Neuronal stem cell (in vitro differentiated cells): ENCODE measurements around the gene MEGF10.

ENCODE experiments used
- DNase-seq: peaks from one replicate; pipeline ENCODE4 v3.0.0-alpha.2; 2013; ENCODE audit warnings: low spot score
- H2AFZ ChIP-seq: one replicate; pipeline ENCODE4 v1.6.1; 2013; ENCODE audit warnings: mild to moderate bottlenecking, low read length, inconsistent platforms
- H2AK5ac ChIP-seq: 2 replicates; pipeline ENCODE4 v1.6.1; 2013; ENCODE audit warnings: low read depth, mild to moderate bottlenecking, inconsistent platforms, low read length, moderate library complexity, mixed read lengths
- H2BK120ac ChIP-seq: 2 replicates; pipeline ENCODE4 v1.6.1; 2013; ENCODE audit warnings: low read depth, mild to moderate bottlenecking, inconsistent platforms, low read length, moderate library complexity, mixed read lengths
- H2BK12ac ChIP-seq: one replicate; pipeline ENCODE4 v1.6.1; 2013; ENCODE audit warnings: low read length, inconsistent platforms
- H2BK15ac ChIP-seq: 2 replicates; pipeline ENCODE4 v1.6.1; 2013; ENCODE audit warnings: mild to moderate bottlenecking, low read length, inconsistent platforms, mixed read lengths
- H2BK5ac ChIP-seq: one replicate; pipeline ENCODE4 v1.6.1; 2013; ENCODE audit warnings: inconsistent platforms, mild to moderate bottlenecking, low read length, moderate library complexity
- H3K14ac ChIP-seq: one replicate; pipeline ENCODE4 v1.6.1; 2013; ENCODE audit warnings: low read length, inconsistent platforms
- H3K18ac ChIP-seq: 2 replicates; pipeline ENCODE4 v1.6.1; 2013; ENCODE audit warnings: low read length, inconsistent platforms
- H3K23ac ChIP-seq: 2 replicates; pipeline ENCODE4 v1.6.1; 2013; ENCODE audit warnings: low read depth, mild to moderate bottlenecking, mixed read lengths, low read length, inconsistent platforms; ENCODE audit not compliant: poor library complexity
- H3K27ac ChIP-seq: replicated peaks from 3 replicates; pipeline ENCODE4 v1.5.1; 2013; ENCODE audit warnings: low read length, inconsistent platforms
- H3K27me3 ChIP-seq, 3 experiments: 2 replicates each; pipeline ENCODE4 v1.6.1; 2013; ENCODE audit warnings: low read length in 3 of 3, mild to moderate bottlenecking in 2 of 3, inconsistent platforms in 1 of 3, low read depth in 1 of 3, mixed read lengths in 1 of 3, moderate library complexity in 1 of 3; ENCODE audit not compliant: control insufficient read depth in 3 of 3, insufficient read depth in 3 of 3
- H3K36me3 ChIP-seq, 2 donors: replicated peaks in 1 of 2; 2 replicates each; pipeline ENCODE4 v1.6.1; 2013; ENCODE audit warnings: low read length in 2 of 2; ENCODE audit not compliant: control insufficient read depth in 2 of 2, insufficient read depth in 2 of 2
- H3K4ac ChIP-seq: 2 replicates; pipeline ENCODE4 v1.6.1; 2013; ENCODE audit warnings: inconsistent platforms, mild to moderate bottlenecking, low read length, moderate library complexity
- H3K4me1 ChIP-seq, 2 donors: 1 replicate in 1 of 2; 2 replicates in 1 of 2; pipeline ENCODE4 v1.6.1; 2013; ENCODE audit warnings: low read length in 2 of 2, low read depth in 1 of 2; ENCODE audit not compliant: control insufficient read depth in 2 of 2, insufficient read depth in 1 of 2
- H3K4me2 ChIP-seq: one replicate; pipeline ENCODE4 v1.6.1; 2013; ENCODE audit warnings: mild to moderate bottlenecking, low read length, inconsistent platforms; ENCODE audit not compliant: insufficient read depth, poor library complexity, severe bottlenecking
- H3K4me3 ChIP-seq, 2 donors: 2 replicates each; pipeline ENCODE4 v1.5.1; 2013; ENCODE audit warnings: low read length in 2 of 2, mild to moderate bottlenecking in 2 of 2, inconsistent platforms in 1 of 2, moderate library complexity in 1 of 2
- H3K79me1 ChIP-seq: one replicate; pipeline ENCODE4 v1.6.1; 2013; ENCODE audit warnings: low read depth, mild to moderate bottlenecking, inconsistent platforms, low read length, moderate library complexity
- H3K9ac ChIP-seq: one replicate; pipeline ENCODE4 v1.6.1; 2013; ENCODE audit warnings: mild to moderate bottlenecking, low read depth, low read length, inconsistent platforms; ENCODE audit not compliant: poor library complexity
- H3K9me3 ChIP-seq, 2 donors: replicated peaks in 1 of 2; 2 replicates each; pipeline versions ENCODE3 to v1.6.1; 2013; ENCODE audit warnings: low read length in 2 of 2, mild to moderate bottlenecking in 2 of 2, inconsistent platforms in 1 of 2, low read depth in 1 of 2, mixed read lengths in 1 of 2, moderate library complexity in 1 of 2; ENCODE audit not compliant: control insufficient read depth in 2 of 2, insufficient read depth in 1 of 2
- H4K8ac ChIP-seq: one replicate; pipeline ENCODE4 v1.6.1; 2013; ENCODE audit warnings: low read depth, mild to moderate bottlenecking, inconsistent platforms, low read length, moderate library complexity
- H4K91ac ChIP-seq: one replicate; pipeline ENCODE4 v1.6.1; 2013; ENCODE audit warnings: low read length, low read depth, mild to moderate bottlenecking, inconsistent platforms; ENCODE audit not compliant: poor library complexity
- WGBS, 2 donors: extraction: QIAGEN DNeasy Blood & Tissue Kit; methylation state at CpG; one replicate each; pipeline ENCODE4 v1.1.7; 2013; ENCODE audit warnings: missing lambda C conversion rate in 2 of 2, mixed read lengths in 1 of 2; ENCODE audit not compliant: insufficient read length in 2 of 2, insufficient replicate concordance in 1 of 2; ENCODE audit errors: extremely low coverage in 2 of 2; 5-methylcytosine and 5-hydroxymethylcytosine counted together

MEGF10 gene

GRCh38 chr5:127352068-127352467 is 61.5 kb downstream of the MEGF10 start:
- no peak overlapping the region for H3K4me3 ChIP-seq
- H3K9me3 ChIP-seq: no peaks in the 10 kb centered on the region
- H3K27me3 ChIP-seq: no peaks in the 10 kb centered on the region
- no peak overlapping the region for H2BK15ac ChIP-seq
- H3K4me1 ChIP-seq: peaks cover 0 to 17% of the 10 kb centered on the region in 2 donors
- no peak overlapping the region for H3K14ac ChIP-seq
- no peak overlapping the region for H4K91ac ChIP-seq
- H3K79me1 ChIP-seq: no peaks in the 10 kb centered on the region
- H3K18ac ChIP-seq: no peak overlapping the region
- H3K23ac ChIP-seq: no peak overlapping the region
- H3K36me3 ChIP-seq: no peaks in the 10 kb centered on the region
- H2AFZ ChIP-seq: no peak overlapping the region
- H4K8ac ChIP-seq: no peak overlapping the region
- no peak for DNase-seq
- no peak overlapping the region for H2BK12ac ChIP-seq
- no peak overlapping the region for H3K4ac ChIP-seq
- H3K4me2 ChIP-seq: no peak overlapping the region
- WGBS, 2 donors: no CpG with 5 or more reads among the region's 2 CpGs
- H2BK5ac ChIP-seq: no peak overlapping the region
- no peak overlapping the region for H3K9ac ChIP-seq
- H3K27ac ChIP-seq: no peak overlapping the region
- H2AK5ac ChIP-seq: no peak overlapping the region
- no peak overlapping the region for H2BK120ac ChIP-seq

DNA sequence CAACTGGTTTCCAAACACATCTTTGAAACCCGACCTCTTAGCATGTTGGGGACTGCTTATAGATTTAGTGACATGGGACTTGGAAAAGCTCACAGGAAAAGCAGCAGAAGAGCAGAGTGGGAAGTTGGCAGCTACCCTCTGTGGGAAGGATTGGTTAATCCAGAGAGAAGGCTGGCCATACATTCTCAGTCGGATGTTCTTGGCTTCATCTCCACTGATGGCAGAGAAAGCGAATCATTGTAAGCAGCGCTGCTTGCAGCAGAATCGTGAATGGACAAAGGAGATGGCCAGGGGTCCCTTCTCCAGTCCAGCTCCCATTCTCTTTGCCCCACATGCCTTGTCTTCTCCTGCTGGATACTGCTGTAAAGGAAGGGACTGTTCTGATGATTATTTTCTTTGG is 62.7 kb downstream of the MEGF10 start:
- no peak overlapping the region for H2AK5ac ChIP-seq
- H4K8ac ChIP-seq: no peak overlapping the region
- H3K4me1 ChIP-seq: peaks cover 0 to 17% of the 10 kb centered on the region in 2 donors
- H3K4me2 ChIP-seq: no peak overlapping the region
- no peak for DNase-seq
- no CpG with 5 or more reads among the region's 5 CpGs for WGBS, 2 donors
- no peak overlapping the region for H2BK120ac ChIP-seq
- H3K14ac ChIP-seq: no peak overlapping the region
- H3K23ac ChIP-seq: no peak overlapping the region
- H3K27ac ChIP-seq: no peak overlapping the region
- H2BK12ac ChIP-seq: no peak overlapping the region
- H3K9ac ChIP-seq: no peak overlapping the region
- peak overlapping the region; percentile 17 for H2AFZ ChIP-seq
- H3K9me3 ChIP-seq: no peaks in the 10 kb centered on the region
- H3K27me3 ChIP-seq: no peaks in the 10 kb centered on the region
- H2BK15ac ChIP-seq: no peak overlapping the region
- H3K4me3 ChIP-seq: no peak overlapping the region
- H3K4ac ChIP-seq: no peak overlapping the region
- no peak overlapping the region for H4K91ac ChIP-seq
- no peak overlapping the region for H2BK5ac ChIP-seq
- H3K36me3 ChIP-seq: no peaks in the 10 kb centered on the region
- no peak overlapping the region for H3K18ac ChIP-seq
- H3K79me1 ChIP-seq: no peaks in the 10 kb centered on the region

DNA sequence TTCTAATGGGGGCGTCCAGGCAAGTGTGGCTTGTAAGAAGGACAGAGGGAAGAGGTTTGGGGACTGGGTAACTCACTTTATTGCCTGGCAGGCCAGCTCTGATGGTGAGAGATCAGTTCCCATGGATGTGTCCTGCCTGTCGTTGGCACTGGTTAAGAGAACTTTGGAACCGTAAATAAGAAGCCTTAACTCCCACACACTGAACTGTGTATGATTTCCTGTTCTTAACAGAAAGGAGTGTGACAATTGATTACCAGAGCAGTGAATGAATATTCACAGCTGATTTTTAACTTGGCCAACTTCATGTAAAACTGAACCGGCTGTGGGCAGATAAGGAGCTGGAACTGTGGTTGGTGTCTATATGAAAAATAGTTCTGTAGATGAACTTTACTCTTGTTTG is 63.2 kb downstream of the MEGF10 start:
- H3K14ac ChIP-seq: no peak overlapping the region
- no CpG with 5 or more reads among the region's 4 CpGs for WGBS, 2 donors
- H2AFZ ChIP-seq: peak overlapping the region; percentile 17
- H3K4me1 ChIP-seq: peaks cover 0 to 17% of the 10 kb centered on the region in 2 donors
- H3K4me2 ChIP-seq: no peak overlapping the region
- DNase-seq: no peak
- no peak overlapping the region for H3K9ac ChIP-seq
- H3K36me3 ChIP-seq: no peaks in the 10 kb centered on the region
- no peak overlapping the region for H4K8ac ChIP-seq
- H2AK5ac ChIP-seq: no peak overlapping the region
- no peak overlapping the region for H3K18ac ChIP-seq
- no peak overlapping the region for H3K4me3 ChIP-seq
- no peak overlapping the region for H2BK120ac ChIP-seq
- H2BK12ac ChIP-seq: no peak overlapping the region
- no peak overlapping the region for H2BK5ac ChIP-seq
- H3K4ac ChIP-seq: no peak overlapping the region
- H3K9me3 ChIP-seq: no peaks in the 10 kb centered on the region
- H3K27me3 ChIP-seq: no peaks in the 10 kb centered on the region
- no peak overlapping the region for H3K27ac ChIP-seq
- H2BK15ac ChIP-seq: no peak overlapping the region
- H3K79me1 ChIP-seq: no peaks in the 10 kb centered on the region
- no peak overlapping the region for H4K91ac ChIP-seq
- no peak overlapping the region for H3K23ac ChIP-seq

DNA sequence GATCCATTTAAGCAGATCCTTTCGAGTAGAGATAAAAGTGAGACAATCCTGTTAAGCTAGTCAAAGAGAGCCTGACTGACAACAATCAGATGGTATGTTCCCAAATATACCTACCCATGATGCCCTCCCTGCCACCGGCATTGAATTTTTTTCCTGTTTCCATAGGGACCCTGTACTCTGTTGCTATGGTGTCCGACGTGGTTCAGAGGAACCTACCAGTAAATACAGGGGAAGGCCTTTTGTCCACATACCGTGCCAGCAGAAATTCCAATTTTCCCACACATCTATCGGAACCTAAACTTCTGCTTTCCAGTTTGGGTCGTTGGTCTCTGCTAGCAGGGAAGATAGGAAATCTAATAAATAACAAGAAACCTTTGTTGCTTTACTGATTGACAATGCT is 64.7 kb downstream of the MEGF10 start:
- Histone ChIP-seq H3K18ac (no peak overlapping the region), H3K27ac (no peak overlapping the region)
- no CpG with 5 or more reads among the region's 7 CpGs for WGBS, 2 donors

More for the DNA sequence above, 64.7 kb downstream of the MEGF10 start:
- Histone ChIP-seq H2BK15ac (no peak overlapping the region), H2AK5ac (no peak overlapping the region), H4K8ac (no peak overlapping the region), H3K9me3 (no peaks in the 10 kb centered on the region), H3K4me1 (peaks cover 0 to 17% of the 10 kb centered on the region in 2 donors), H3K9ac (no peak overlapping the region), H3K14ac (no peak overlapping the region), H4K91ac (no peak overlapping the region), H3K79me1 (no peaks in the 10 kb centered on the region), H2BK5ac (no peak overlapping the region), H3K36me3 (no peaks in the 10 kb centered on the region), H3K4me2 (no peak overlapping the region), H3K4me3 (no peak overlapping the region), H2BK120ac (no peak overlapping the region), H3K27me3 (no peaks in the 10 kb centered on the region), H3K4ac (no peak overlapping the region), H2BK12ac (no peak overlapping the region), H3K23ac (no peak overlapping the region), H2AFZ (peak overlapping the region; percentile 61)
- DNase-seq: no peak
